Lower leg skin (tissue), 4 donors: Measurements from ENCODE around the gene ZNF436. TPM values are rescaled to one million over a fixed set of nuclear protein-coding genes. Genes with fewer than 3 reads are reported as not detected.

Experiments used
- DNase-seq, 2 donors: peaks; one replicate each; pipeline ENCODE4 v3.0.0-alpha.2; 2019; ENCODE audit warnings: low spot score in 2 of 2
- H3K4me3 ChIP-seq: fragments of 200-600 bp; sonication (generic); 2 replicates; pipeline ENCODE4 v1.5.1; 2017; ENCODE audit warnings: mild to moderate bottlenecking, low read depth; ENCODE audit not compliant: poor library complexity, severe bottlenecking
- CTCF ChIP-seq, 3 donors: fragments of 450-650 bp; IDR thresholded peaks; one replicate each; pipeline ENCODE4 v1.5.1; 2016; ENCODE audit warnings: antibody characterized with exemption in 3 of 3, mild to moderate bottlenecking in 3 of 3, moderate library complexity in 2 of 3
- POLR2A ChIP-seq, 2 donors: fragments of 450-650 bp; IDR thresholded peaks; one replicate each; pipeline ENCODE4 v1.6.1; 2016 to 2017; ENCODE audit warnings: antibody characterized with exemption in 2 of 2, mild to moderate bottlenecking in 1 of 2, moderate library complexity in 1 of 2
- WGBS, 2 donors: methylation state at CpG; one replicate each; pipeline ENCODE4 v1.1.5; 2018; 5-methylcytosine and 5-hydroxymethylcytosine counted together
- intact Hi-C: fragments of 100-400 bp; cut with DNase I; formaldehyde crosslinking; loops from one replicate; pipeline ENCODE4 v1.15.0; 2023; ENCODE audit warnings: low total_unique reads
- total RNA-seq, 4 donors: library from RNA; depleted of rRNA; stranded (reverse); fragments of >200 nt; gene quantifications; one replicate each; pipeline ENCODE4 v1.1.0, GENCODE V29; 2016

Gene ZNF436
- total RNA-seq, 4 donors from 2014 or later: 19.1 to 41.6 (median 32.8) TPM

GRCh38 chr1:23357138-23357908 is 12.3 kb downstream of the ZNF436 start:
- intact Hi-C loops: no loop called here
- TF ChIP-seq CTCF (IDR thresholded peaks at IDR 0.05) (no peak), POLR2A (IDR thresholded peaks at IDR 0.05) (no peak)
- no peak overlapping the region for H3K4me3 ChIP-seq
- no peak for DNase-seq
- 52 to 60% methylated on average over 3 of the region's 3 CpGs for WGBS, 2 donors

DNA sequence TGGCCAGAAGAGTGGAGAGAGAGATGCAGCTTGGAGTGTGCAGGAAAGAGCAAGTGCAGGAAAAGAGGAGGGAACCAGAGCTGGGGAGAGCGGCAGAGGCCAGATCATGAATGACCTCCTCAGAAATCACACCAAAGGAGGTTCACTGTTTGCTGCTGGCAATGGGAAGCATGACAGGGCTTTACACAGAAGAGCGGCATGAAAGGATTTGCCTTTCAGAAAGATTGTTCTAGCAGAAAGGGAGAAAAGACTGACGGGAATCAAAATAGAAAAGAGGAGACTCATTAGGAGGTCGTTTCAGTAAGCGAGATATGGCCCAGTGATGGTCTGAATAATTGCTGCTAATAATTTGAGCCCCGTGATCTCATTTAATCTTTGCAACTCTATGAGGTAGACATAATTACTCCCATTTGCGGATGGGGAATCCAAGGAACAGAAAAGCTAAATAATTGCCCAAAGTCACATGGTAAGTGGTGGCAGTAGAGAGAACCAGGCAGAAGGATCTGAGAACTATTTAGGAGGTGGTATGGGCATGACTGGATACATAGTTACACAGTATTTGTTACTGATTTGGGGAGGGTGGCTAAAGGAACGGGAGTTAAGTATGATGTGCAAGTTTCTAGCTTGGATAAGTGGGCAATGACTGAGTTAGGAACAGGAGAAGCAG is 13.0 kb downstream of the ZNF436 start:
- no peak overlapping the region for H3K4me3 ChIP-seq
- no peak for DNase-seq
- intact Hi-C loops: no loop called here
- no peak for TF ChIP-seq CTCF (IDR thresholded peaks at IDR 0.05)
- no peak for TF ChIP-seq POLR2A (IDR thresholded peaks at IDR 0.05)
- 82 to 83% methylated on average over 8 of the region's 8 CpGs for WGBS, 2 donors

DNA sequence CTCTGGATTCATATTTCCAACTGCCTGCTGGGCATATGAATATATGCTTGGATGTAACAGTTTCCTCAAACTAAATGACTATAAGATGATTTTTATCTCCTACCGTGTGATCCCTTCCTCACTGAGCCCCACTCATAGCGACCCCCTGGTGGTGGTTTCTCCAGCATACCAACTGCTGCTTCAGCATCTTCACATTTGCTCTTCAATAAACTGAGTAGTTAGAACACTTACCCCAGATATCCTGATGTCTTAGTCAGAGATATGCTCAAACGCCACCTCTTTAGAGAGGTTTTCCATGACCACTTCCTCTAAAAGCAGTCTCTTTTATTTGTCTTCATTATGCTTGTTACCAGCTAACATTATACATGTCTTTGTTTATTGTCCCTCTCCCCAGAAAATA is 15.4 kb downstream of the ZNF436 start:
- intact Hi-C loops: no loop called here
- TF ChIP-seq POLR2A (IDR thresholded peaks at IDR 0.05) (no peak), CTCF (IDR thresholded peaks at IDR 0.05) (no peak)

DNA sequence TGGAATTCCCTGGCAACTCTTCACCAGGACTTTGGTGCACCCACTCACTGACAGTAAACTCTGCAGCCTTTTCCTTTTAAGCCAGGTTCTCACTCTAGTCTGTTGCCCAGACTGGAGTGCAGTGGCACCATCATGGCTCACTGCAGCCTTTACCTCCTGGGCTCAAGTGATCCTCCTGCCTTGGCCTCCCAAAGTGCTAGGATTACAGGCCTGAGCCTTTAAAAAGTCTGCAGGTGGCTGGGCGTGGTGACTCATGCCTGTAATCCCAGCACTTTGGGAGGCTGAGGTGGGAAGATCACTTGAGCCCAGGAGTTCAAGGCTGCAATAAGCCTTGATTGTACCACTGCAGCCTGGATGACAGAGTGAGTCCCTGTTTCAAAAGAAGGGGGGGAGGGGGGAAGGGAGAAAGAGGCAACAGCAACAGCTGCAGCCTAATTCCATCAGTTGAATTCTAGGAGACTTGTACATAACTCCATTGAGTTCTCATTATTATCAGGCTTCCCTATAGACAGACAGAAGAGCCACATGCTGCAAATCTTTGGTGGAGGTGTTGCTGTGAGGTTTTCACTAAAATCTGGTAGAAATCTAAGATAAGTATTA is 17.4 kb downstream of the ZNF436 start:
- intact Hi-C loops: no loop called here
- no peak overlapping the region for H3K4me3 ChIP-seq
- DNase-seq: no peak
- TF ChIP-seq CTCF (IDR thresholded peaks at IDR 0.05): no peak
- TF ChIP-seq POLR2A (IDR thresholded peaks at IDR 0.05): no peak
- WGBS, 2 donors: 83 to 89% methylated on average over 1 of the region's 1 CpG

More for the DNA sequence above, 15.4 kb downstream of the ZNF436 start:
- 51 to 65% methylated on average over 3 of the region's 3 CpGs for WGBS, 2 donors
- no peak overlapping the region for H3K4me3 ChIP-seq
- DNase-seq: no peak

DNA sequence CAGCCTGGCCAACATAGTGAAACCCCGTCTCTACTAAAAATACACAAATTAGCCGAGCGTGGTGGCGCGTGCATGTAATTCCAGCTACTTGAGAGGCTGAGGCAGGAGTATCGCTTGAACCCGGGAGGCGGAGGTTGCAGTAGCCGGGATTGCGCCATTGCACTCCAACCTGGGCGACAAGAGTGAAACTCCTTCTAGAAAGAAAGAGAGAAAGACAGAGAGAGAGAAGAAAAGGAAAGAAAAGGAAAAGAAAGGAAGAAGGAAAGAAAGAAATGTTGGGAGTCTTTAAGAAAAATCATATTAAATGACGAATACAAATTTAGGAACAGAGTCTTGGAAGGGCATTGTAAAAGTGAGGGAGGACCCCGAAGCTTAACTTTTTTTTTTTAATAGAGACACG is 23.7 kb downstream of the ZNF436 start:
- intact Hi-C loops: no loop called here
- DNase-seq: no peak
- no peak for TF ChIP-seq CTCF (IDR thresholded peaks at IDR 0.05)
- TF ChIP-seq POLR2A (IDR thresholded peaks at IDR 0.05): no peak
- H3K4me3 ChIP-seq: no peak overlapping the region
- 96 to 97% methylated on average over 14 of the region's 14 CpGs for WGBS, 2 donors
